NCI-H345 (cell line): ENCODE data around the gene DGCR8.

Experiments
- DNase-seq: peaks from one replicate; lab custom pipeline; 2025; lab: John Stamatoyannopoulos, UW

DGCR8 gene

GRCh38 chr22:20089977-20090729, 10.1 kb downstream of the DGCR8 start:
- no peak for DNase-seq

DNA sequence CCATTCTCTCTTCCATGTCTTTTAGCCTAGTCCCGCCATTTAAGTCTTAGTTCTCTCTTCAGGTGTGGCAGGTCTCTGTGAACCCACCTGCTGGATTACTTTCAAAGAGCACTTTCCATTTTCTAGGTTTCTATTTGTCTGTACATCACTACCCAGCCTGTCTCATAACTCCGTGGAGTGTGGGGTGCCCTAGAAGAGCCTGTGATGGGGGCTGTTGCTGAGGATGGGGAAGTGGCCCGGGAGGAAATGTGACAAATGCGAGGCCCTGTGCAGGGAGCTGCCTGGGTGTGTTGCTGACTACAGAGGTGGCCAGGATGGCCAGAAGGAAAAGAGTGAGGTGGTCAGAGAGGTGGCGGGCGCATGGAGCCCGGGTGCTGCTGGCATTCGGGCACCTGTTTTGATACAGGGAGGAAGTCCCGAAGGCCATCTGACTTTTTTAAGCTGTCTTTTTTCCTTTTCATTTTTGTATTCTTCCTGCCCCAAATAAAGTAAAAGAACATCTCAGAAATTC, 10.7 kb downstream of the DGCR8 start:
- no peak for DNase-seq

DNA sequence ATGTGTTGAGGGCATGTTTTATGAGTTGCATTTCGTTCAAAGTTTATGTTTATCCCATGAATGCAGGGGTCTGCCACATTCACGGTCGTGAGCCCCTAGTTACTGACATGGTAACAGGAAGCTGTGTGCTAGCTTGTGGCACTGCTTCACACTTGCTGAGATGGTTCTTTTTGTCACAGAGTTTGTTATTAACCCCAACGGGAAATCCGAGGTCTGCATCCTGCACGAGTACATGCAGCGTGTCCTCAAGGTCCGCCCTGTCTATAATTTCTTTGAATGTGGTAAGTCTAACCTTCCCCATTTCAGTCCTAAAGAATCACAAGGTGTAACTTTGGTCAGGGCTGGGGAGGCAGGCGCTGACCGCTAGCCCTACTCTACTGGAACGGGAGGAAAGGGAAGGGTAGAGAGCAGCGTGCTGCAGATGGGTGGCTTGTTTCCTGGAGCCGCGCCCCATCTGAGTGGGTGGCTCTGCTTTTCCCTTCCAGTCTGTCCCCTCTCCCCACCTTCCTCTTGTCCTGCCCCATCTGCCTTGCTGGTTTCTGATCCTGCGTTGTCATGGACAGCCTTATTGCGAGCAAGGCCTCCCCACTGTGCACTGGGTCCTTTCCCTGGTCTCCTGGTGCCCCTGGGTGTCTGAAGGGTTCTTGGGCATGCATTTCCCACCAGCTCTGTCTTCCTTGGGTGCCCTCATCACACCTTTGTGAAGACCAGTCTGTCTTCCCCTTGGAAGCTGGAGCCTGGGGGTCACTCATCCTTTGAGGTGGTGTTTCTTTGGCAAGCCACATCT, 11.8 kb downstream of the DGCR8 start:
- no peak for DNase-seq

GRCh38 chr22:20092477-20092854, 12.4 kb downstream of the DGCR8 start:
- DNase-seq, result no peak

- DNase-seq, result no peak
Observed at GRCh38 chr22:20093418-20094196, 13.6 kb downstream of the DGCR8 start.

- no peak for DNase-seq
Observed at GRCh38 chr22:20094197-20094807, 14.3 kb downstream of the DGCR8 start.

DNA sequence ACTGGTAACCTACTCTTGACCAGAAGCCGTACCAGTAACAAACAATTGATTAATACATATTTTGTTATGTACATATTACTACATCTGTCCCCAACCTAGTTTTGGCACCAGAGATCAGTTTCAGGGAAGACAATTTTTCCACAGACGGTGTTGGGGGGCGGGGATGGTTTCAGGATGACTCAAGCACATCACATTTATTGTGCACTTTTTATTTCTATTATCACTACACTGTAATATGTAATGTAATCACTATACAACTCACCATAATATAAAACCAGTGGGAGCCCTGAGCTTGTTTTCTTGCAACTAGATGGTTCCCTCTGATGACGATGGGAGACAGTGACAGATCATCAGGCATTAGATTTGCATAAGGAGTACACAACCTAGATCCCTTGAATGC, 15.5 kb downstream of the DGCR8 start:
- DNase-seq, result no peak

DNA sequence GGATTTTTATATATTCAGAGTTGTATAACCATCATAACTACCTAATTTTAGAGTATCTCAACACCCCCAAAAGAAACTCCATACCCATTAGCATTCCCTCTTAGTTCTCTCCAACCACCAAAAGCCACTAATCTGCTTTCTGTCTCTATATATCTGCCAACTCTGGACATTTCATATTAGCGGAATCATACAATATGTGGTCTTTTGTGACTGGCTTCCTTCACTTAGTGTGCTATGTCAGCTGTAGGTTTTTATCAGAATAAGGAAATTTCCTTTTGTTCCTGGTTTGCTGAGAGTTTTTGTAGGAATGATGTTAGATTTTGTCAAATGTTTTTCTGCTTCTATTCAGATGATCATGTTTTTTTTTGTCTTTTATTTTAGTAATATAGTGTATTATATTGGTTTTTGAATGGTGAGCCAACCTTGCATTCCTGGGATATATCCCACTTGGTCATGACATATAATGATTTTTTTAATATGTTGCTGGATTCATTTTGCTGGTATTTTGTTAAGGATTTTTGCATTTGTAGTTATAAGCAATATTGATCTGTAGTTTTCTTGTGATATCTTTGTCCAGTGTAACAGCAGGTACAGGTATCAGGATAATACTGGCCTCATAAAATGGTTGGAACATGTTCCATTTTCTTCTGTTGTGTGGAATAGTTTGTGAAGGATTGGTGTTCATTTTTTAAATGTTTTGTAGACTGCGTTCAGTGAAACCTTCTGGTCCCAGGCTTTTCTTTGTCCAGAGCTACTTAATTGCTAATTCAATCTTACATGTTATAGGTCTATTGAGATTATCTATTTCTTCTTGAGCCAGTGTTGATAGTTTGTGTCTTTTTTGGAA, 16.8 kb downstream of the DGCR8 start:
- DNase-seq, result no peak

DNA sequence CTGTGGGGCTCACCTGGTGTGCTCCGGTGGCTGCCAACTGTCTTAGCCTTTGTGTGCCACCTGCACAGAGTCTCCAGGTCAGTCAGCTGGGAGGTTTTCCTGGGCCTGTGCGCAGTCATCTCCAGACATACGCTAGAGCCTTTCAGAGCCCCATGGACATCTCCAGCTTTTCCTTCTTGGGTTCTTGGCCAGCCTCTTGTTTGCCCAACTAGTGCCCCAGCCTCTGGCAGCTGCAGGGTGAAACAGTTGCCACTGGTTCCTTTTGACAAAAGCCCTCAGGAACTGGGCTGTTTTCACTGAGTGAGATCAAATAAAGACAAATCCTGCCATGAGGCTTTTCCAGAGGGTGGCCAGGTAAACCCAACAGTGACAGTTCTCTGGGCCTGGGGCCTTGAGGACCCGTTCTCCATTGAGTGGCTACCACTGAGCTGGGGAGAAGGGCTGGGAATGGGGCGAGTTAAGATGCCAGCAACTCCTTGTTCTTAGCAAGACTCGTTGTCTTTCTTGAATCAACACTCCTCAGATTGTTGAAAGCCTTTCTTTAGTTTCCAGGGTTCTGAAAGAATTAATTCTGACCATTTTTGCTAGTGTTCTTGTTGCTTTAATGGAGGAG, 19.2 kb downstream of the DGCR8 start:
- DNase-seq, result no peak

DNA sequence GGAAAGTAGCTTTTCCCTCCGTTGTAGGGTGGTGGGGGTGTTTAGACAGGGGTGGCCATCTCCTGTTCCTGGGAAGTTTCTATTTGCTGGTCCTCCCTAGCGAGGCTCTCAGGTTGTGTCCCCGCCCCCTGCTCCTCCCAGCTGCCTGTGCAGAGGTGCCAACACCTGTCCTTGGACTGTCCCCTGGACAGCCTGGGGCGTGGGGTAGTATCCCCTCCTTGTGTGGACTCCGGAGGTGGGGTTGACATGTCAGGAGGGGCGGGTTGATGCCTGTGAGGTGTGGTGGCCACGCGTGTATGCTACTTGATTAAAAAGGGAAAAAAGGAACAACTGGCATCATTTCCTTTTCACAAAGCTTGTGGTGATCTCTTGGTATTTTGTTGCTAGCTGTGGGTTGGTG, 21.6 kb downstream of the DGCR8 start:
- no peak for DNase-seq

DNA sequence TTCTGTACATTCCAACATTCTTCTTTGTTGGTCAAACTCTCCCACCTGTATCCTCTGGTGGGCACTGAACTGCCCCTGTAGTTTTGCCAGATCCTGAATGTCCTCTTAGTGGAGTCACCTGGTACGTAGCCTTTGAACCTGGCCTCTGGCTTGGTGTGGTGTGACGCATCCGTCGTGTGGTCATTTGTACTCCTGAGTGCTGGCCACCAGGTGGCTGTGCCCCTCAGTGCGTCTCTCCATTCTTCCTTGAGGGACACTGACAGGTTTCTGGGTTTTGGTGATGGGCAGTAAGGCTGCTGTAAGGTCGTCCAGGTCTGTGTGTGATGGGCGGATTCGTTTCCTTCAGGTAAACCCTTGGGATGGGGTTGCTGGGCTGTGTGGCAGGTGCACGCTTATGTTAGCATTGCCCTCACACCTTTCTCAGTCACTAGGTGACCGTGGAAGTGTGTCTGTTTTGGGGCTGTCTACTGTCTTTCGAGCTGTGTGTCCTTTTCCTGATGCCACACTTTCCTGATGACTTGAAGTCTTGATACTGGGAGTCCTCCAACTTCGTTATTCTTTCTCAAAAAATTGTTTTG, 22.3 kb downstream of the DGCR8 start:
- no peak for DNase-seq

- DNase-seq, result no peak
Observed at GRCh38 chr22:20105456-20106204, 25.6 kb downstream of the DGCR8 start.

DNA sequence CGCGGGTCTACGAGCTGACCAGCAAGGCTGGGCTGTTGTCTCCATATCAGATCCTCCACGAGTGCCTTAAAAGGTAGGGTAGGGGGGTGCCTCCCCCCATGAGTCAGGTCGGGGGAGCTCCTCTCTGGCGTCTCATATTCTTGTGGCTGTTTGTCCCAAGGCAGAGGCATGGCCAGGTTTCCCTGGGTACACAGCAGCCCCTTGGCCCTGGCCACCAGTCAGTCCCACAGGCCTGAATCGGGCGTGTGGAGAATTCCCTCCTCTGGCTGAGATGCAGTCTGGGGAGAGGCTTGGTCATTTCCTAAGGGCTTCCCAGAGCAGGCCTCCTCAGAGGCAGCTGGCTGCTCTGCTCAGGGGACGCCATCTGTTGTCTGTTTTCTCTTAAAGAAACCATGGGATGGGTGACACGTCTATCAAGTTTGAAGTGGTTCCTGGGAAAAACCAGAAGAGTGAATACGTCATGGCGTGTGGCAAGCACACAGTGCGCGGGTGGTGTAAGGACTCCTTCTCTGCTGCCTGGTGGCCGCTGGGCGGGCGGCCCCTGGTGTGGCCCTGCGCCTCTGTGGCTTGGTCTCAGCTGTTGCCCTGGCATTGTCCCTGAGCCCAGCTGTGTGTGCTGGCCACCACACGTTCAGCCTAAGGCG, 26.3 kb downstream of the DGCR8 start:
- no peak for DNase-seq

- DNase-seq, result no peak
Observed at GRCh38 chr22:20106849-20107237, 26.8 kb downstream of the DGCR8 start.

DNA sequence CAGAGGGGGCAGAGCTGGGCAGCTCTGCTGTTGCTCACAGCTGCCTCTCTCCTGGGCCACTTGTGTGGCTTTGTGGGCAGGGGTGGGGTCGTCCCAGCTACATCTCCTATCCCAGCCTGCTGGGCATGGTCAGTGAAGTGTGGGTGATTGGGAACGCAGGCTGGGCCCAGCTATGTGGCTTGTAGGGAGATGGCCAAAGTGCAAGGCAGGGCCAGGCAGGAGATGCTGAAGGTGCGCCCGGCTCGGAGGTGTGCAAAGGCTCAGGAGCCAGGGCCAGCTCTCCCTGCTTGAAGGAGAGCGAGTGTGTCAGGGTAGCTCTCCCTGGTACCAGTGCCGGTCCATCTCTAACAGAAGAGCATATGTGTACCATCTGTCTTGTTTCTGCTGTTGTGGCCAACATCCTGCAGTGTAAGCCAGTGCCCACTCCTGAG, 27.4 kb downstream of the DGCR8 start:
- DNase-seq, result no peak

DNA sequence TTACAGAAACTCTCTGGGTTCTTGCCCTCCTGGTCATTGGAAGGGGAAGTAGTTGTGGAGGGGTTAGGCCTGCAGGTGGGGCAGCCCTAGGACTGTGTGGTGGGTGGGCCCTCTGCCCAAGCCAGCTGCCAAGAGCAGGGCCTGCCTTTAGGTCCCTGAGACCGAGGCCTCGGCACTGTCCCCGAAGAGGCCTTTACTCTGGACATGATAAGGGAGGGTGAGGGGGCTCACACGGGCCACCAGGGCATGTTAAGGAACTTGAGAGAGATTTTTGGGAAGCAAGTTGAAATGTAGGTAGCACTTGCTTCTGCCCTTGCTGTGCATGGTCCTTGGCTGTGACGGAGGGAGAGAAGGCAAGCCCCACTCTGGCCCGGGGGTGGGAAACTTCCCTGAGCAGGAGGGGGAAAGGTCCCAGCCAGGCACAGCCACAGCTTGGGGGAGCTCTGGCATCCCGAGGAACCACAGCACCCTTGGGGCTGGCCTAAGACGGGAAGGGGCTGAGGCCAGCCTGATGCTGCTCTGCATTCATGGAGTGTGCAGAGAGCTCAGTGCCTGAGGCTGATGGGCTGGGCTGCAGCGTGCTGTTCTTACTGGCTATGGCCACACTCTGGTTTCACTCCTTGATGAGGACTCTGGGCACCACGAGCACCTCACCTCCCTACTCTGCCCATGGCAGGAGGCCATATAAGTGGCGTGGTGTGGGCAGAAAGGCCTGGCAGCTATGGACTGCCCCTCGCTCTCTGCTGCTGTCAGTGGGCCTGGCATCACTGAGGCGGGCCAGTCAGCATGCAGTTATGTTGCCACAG, 28.1 kb downstream of the DGCR8 start:
- DNase-seq, result no peak

- DNase-seq, result no peak
Observed at GRCh38 chr22:20108757-20109230, 28.8 kb downstream of the DGCR8 start.
